Neuron (in vitro differentiated cells): Measurements from ENCODE around the gene OGT.
"Not testable (repeated sequence)": the region's sequence is repeated elsewhere in the genome, so short reads cannot be mapped to it uniquely, and the experiment has no call there.

ENCODE experiments used
- H2AFZ ChIP-seq: one replicate; pipeline ENCODE4 v1.6.1; 2013; ENCODE audit warnings: low read depth, mild to moderate bottlenecking, inconsistent platforms, low read length, moderate library complexity
- H3K27me3 ChIP-seq: one replicate; pipeline ENCODE4 v1.6.1; 2013; ENCODE audit warnings: low read length; ENCODE audit not compliant: insufficient read depth
- H3K36me3 ChIP-seq: one replicate; pipeline ENCODE4 v1.6.1; 2013; ENCODE audit warnings: low read length; ENCODE audit not compliant: insufficient read depth
- H3K4me1 ChIP-seq: one replicate; pipeline ENCODE4 v1.6.1; 2013; ENCODE audit warnings: low read length; ENCODE audit not compliant: insufficient read depth
- H3K4me3 ChIP-seq: 2 replicates; pipeline ENCODE4 v1.5.1; 2013; ENCODE audit warnings: mild to moderate bottlenecking, low read length, moderate library complexity
- H3K9me3 ChIP-seq: one replicate; pipeline ENCODE4 v1.6.1; 2013; ENCODE audit warnings: low read length

Gene OGT

GRCh38 chrX:71609095-71609750 lies 76.3 kb downstream of the OGT start:
- no peak overlapping the region for H2AFZ ChIP-seq
- no peaks in the 10 kb centered on the region for H3K27me3 ChIP-seq
- H3K4me3 ChIP-seq, result no peak overlapping the region
- peaks cover 45% of the 10 kb centered on the region for H3K36me3 ChIP-seq
- H3K4me1 ChIP-seq, result no peaks in the 10 kb centered on the region
- H3K9me3 ChIP-seq, result peaks cover 2% of the 10 kb centered on the region

GRCh38 chrX:71611736-71612135 lies 78.8 kb downstream of the OGT start:
- not testable (repeated sequence) for H2AFZ ChIP-seq, H3K27me3 ChIP-seq, H3K9me3 ChIP-seq, H3K4me1 ChIP-seq, H3K4me3 ChIP-seq
- peaks cover 29% of the 10 kb centered on the region for H3K36me3 ChIP-seq

GRCh38 chrX:71612256-71612655 lies 79.4 kb downstream of the OGT start:
- H3K9me3 ChIP-seq, result no peaks in the 10 kb centered on the region
- H3K36me3 ChIP-seq, result peaks cover 25% of the 10 kb centered on the region
- no peak overlapping the region for H2AFZ ChIP-seq
- H3K27me3 ChIP-seq, result no peaks in the 10 kb centered on the region
- no peaks in the 10 kb centered on the region for H3K4me1 ChIP-seq
- no peak overlapping the region for H3K4me3 ChIP-seq

DNA sequence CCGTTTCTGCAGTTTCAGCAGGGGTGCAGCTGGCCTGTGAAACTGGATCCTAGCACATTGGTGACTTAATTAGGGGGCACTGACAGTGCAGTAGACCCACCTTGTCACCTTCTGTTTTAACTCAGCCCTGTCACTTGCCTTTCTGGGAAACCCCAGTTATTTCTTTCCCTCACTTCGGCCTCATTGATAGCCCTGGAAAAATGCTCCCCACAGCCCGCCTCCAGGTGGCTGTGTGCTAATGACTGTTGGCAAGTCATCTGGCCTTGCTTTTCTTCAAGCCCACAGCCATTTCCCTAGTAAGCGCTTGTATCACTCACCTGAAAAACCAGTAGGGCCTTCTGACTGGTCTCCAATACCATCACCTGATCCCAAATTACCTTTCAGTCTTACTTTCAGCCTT lies 82.2 kb downstream of the OGT start:
- Histone ChIP-seq H3K27me3 (no peaks in the 10 kb centered on the region), H3K36me3 (peaks cover 10% of the 10 kb centered on the region), H3K4me1 (no peaks in the 10 kb centered on the region), H2AFZ (no peak overlapping the region), H3K4me3 (no peak overlapping the region), H3K9me3 (no peaks in the 10 kb centered on the region)

GRCh38 chrX:71615954-71616353 lies 83.0 kb downstream of the OGT start:
- Histone ChIP-seq H2AFZ (no peak overlapping the region), H3K9me3 (no peaks in the 10 kb centered on the region), H3K36me3 (peaks cover 7% of the 10 kb centered on the region), H3K4me3 (no peak overlapping the region), H3K4me1 (no peaks in the 10 kb centered on the region), H3K27me3 (no peaks in the 10 kb centered on the region)

- Histone ChIP-seq H3K4me3 (no peak overlapping the region), H3K27me3 (no peaks in the 10 kb centered on the region), H3K9me3 (no peaks in the 10 kb centered on the region), H3K4me1 (no peaks in the 10 kb centered on the region), H3K36me3 (peaks cover 7% of the 10 kb centered on the region), H2AFZ (no peak overlapping the region)
Observed at GRCh38 chrX:71616672-71617529, 84.0 kb downstream of the OGT start.

DNA sequence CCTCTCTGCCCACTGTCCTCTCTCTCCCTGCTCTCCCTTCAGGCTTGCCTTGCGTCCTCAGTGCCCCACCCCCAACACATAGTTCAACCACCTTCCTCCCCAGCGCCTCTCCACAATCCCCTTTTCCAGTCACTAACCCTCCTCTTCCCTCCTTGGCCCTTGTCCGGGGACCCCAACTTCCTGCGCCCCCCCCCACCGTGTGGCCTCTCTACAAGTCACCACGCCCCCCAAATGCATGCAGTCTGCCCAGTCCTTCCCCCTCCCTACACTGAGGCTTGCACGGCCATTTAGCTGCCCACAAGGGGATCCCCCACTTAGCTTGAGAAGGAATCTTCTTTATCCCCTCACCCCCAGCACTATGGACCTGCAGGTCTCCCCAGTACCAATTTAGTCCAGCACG lies 84.8 kb downstream of the OGT start:
- Histone ChIP-seq H3K27me3 (no peaks in the 10 kb centered on the region), H3K4me3 (no peak overlapping the region), H3K36me3 (peaks cover 1% of the 10 kb centered on the region), H3K9me3 (no peaks in the 10 kb centered on the region), H3K4me1 (no peaks in the 10 kb centered on the region), H2AFZ (no peak overlapping the region)

GRCh38 chrX:71618303-71618721 lies 85.4 kb downstream of the OGT start, which contains the start of gene CXCR3:
CXCR3 (minus strand) TSS chrX:71618511; CDS start chrX:71618449, 62 bp downstream.
- H3K27me3 ChIP-seq, result no peaks in the 10 kb centered on the region
- no peak within 1 kb of the TSS for H2AFZ ChIP-seq
- H3K9me3 ChIP-seq, result no peaks in the 10 kb centered on the region
- no peak within 1 kb of the TSS for H3K4me3 ChIP-seq
- no peaks in the 10 kb centered on the region for H3K4me1 ChIP-seq
- no peaks in the 10 kb centered on the region for H3K36me3 ChIP-seq

GRCh38 chrX:71618787-71619186 lies 85.9 kb downstream of the OGT start:
- Histone ChIP-seq H3K4me1 (no peaks in the 10 kb centered on the region), H3K4me3 (no peak overlapping the region), H3K27me3 (no peaks in the 10 kb centered on the region), H3K9me3 (no peaks in the 10 kb centered on the region), H2AFZ (no peak overlapping the region), H3K36me3 (no peaks in the 10 kb centered on the region)

DNA sequence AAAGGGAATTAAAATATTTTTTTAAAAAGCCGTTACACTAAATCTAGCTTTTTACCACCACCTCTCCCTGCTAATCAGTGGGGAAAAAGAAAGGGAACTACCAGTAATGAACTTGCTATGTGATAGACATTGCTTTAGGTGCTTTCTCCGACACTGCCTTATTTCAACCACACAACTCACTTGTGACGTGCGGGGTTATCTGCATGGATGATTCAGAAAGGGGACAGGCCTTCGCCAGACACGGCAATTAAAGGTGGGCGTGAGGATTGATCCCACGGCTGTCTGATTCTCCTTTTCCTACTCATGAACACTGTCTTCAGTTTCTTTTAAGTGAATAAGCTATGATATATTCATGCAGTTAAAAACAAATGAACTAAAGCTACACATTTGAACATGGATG lies 86.3 kb downstream of the OGT start:
- H3K4me3 ChIP-seq, result no peak overlapping the region
- no peaks in the 10 kb centered on the region for H3K4me1 ChIP-seq
- H3K36me3 ChIP-seq, result no peaks in the 10 kb centered on the region
- H3K9me3 ChIP-seq, result no peaks in the 10 kb centered on the region
- H2AFZ ChIP-seq, result no peak overlapping the region
- no peaks in the 10 kb centered on the region for H3K27me3 ChIP-seq

DNA sequence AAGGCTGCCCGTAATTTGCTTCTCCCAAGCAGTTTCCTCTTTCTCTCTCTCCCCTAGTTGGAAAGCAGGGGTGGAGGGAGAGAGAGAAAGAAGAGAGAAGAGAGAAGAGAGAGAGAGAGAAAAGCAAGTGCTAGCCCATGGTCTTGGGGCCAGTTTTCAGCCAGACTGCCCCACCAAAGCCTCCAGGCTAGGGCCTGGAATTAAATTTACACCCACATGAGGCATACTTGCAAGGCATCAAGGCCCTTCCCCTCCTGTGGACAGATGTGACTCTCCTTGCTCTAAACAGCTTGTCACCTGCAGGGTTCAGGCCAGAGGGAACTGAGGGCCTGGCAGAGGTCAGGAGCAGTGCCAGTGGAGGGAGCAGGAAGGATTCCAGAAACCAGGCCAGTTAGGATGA lies 87.1 kb downstream of the OGT start:
- Histone ChIP-seq H3K36me3 (no peaks in the 10 kb centered on the region), H3K4me3 (no peak overlapping the region), H3K9me3 (no peaks in the 10 kb centered on the region), H3K4me1 (no peaks in the 10 kb centered on the region), H2AFZ (no peak overlapping the region), H3K27me3 (no peaks in the 10 kb centered on the region)

- H3K9me3 ChIP-seq, result no peaks in the 10 kb centered on the region
- no peaks in the 10 kb centered on the region for H3K36me3 ChIP-seq
- no peak overlapping the region for H3K4me3 ChIP-seq
- no peak overlapping the region for H2AFZ ChIP-seq
- H3K27me3 ChIP-seq, result no peaks in the 10 kb centered on the region
- H3K4me1 ChIP-seq, result no peaks in the 10 kb centered on the region
Observed at GRCh38 chrX:71621603-71622002, 88.7 kb downstream of the OGT start.

GRCh38 chrX:71622032-71622575 lies 89.2 kb downstream of the OGT start:
- no peaks in the 10 kb centered on the region for H3K27me3 ChIP-seq
- no peak overlapping the region for H3K4me3 ChIP-seq
- H3K9me3 ChIP-seq, result no peaks in the 10 kb centered on the region
- no peaks in the 10 kb centered on the region for H3K4me1 ChIP-seq
- H2AFZ ChIP-seq, result no peak overlapping the region
- H3K36me3 ChIP-seq, result no peaks in the 10 kb centered on the region
